ENCODE results near the gene KIAA1958.
"Not testable (repeated sequence)": the region's sequence is repeated elsewhere in the genome, so short reads cannot be mapped to it uniquely, and the experiment has no call there.

The KIAA1958 gene

DNA sequence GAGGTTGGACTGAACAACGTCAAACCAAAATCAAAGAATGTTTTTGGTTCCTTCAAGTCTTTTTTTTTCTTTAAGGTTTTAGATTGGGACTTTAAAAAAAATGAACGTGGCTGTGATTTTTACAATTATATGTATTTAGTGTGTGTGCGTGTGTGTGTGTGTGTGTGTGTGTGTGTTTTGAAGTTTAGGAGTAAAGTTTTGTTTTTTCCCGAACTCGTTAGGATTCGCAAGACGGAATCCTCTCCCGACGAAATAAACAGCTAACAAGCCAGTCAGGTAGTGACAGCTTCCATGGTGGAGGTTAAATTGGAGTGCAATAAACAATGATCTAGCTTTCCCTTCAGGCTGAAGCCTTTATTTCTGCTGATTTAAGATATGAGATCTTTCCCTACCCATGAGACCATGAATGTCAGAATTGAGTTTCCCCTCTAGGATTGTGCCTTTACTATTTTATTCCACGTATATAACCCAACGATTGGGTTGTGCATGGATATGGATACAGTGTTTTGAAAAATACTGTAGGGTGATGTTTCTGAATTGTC is 1.2 kb downstream of the KIAA1958 start:
- Histone ChIP-seq H3K27ac (peak overlapping the region in 4 of 21 experiments; percentile 55 to 83 (median 74)), H3K4me3 (peak overlapping the region; percentile 74 to 97 (median 90))

DNA sequence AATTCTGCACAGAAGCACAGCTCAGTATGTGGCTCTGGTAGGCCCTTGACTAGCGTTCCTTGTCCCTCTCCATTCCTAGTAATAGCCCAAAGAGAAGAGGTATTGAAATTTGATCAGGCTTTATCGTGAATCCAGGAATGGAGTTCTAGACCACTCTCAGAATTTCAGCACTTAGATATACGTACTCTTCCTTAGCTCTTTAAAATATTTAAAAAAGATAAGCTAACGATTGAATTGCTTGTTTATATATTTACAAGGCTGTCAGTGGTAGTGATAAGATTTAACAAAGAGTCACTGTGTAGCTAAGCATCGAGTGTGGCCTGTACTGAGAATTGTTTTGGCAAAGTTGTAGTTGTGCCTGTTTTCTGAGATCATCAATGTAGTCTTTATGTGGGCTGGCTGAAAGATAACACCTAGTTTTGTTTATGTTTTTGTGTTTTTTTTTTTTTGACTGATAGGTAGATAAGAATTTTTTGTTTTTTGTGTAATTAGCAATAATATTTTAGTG is 2.5 kb downstream of the KIAA1958 start:
- no peak overlapping the region for H3K27ac ChIP-seq

GRCh38 chr9:112489876-112490666 is 3.4 kb downstream of the KIAA1958 start:
- H3K4me3 ChIP-seq: no peak overlapping the region

More for the DNA sequence above, 2.5 kb downstream of the KIAA1958 start:
- H3K4me3 ChIP-seq: no peak overlapping the region

DNA sequence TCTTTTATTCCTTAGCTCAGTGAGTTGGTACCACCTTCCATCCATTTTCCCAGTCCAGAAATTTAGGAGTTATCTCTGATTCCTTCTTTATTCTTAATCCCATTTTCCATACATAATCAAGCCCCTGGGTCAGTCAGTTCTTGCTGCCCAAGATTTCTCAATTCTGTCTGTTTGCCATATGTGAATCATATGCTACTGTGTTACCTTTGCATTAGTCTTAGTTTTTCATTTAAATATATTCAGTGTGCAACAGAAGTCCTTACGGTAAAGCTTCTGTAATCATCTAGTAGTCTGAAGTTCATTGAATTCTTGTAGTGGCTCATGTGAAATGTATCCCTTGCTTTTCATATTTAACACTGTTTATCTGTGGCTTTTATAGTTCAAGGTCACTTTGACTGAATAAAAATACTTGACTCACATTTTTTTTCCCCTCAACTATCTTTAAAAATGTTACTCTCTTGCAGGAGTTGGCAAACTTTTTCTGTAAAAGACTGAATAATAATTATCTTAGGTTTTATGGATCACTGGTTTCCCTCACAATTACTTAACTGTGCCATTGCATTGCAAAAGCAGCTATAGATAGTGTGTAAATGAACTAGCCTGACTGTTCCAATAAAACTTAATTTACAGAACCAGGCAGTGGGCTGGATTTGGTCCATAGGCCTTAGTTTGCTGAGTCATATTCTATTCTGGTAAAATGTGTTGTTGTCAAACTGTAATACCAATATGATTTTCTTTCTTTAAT is 6.9 kb downstream of the KIAA1958 start:
- Histone ChIP-seq H3K27ac (no peak overlapping the region), H3K4me3 (no peak overlapping the region)

More at GRCh38 chr9:112489876-112490666, 3.4 kb downstream of the KIAA1958 start:
- no peak overlapping the region for H3K27ac ChIP-seq

GRCh38 chr9:112494153-112494552 is 7.5 kb downstream of the KIAA1958 start:
- H3K27ac ChIP-seq: no peak overlapping the region
- H3K4me3 ChIP-seq: no peak overlapping the region

DNA sequence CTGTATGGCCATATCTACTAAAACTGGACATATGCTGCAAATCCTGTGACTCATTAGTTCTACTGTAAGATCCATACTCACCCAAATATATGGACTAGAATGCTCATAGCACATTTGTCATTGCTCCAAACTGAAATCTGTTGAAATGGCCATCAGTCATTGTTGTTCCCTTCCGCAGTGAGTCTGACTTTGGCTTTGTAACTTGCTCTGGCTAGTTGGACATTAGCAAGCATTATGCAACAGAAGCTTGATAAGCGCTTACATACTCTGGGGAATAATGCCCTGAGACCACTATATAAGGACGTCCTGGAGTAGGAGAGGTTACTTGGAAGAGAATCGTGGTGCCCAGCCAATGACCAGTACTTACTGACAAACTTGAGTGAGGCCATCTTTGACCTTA is 9.0 kb downstream of the KIAA1958 start:
- Histone ChIP-seq H3K27ac (no peak overlapping the region), H3K4me3 (no peak overlapping the region)

DNA sequence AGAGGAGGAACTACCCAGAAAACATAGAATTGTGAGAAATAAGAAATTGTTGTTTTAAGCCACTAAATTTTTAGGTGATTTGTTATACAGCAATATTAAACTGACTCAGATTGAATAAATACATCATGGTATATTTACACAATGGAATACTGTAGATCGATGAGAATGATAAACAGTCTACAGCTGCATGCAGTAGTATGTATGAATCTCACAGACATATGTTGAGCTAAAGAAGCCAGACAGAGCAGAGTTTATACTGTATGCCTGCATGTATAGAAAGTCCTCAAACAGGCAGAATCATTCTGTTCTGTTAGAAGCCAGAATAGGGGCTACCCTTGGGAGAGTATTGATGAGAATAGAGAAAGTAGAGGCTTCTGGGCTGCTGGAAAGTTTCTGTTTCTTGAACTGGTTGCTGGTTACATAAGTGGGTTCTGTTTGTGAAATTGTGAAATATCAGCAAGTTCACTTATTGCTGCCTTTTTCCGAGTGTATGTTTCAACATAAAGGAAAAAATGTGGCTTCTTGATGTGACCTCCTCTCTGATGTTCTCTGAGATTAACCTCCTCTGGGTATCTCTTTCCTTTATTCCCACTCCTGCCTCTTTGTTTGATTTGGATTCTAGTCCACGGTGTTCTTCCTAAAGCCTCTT is 9.6 kb downstream of the KIAA1958 start:
- Histone ChIP-seq H3K27ac (no peak overlapping the region), H3K4me3 (no peak overlapping the region)

- Histone ChIP-seq H3K27ac (no peak overlapping the region), H3K4me3 (no peak overlapping the region)
These were observed 14.2 kb downstream of the KIAA1958 start for GRCh38 chr9:112500842-112501241.

DNA sequence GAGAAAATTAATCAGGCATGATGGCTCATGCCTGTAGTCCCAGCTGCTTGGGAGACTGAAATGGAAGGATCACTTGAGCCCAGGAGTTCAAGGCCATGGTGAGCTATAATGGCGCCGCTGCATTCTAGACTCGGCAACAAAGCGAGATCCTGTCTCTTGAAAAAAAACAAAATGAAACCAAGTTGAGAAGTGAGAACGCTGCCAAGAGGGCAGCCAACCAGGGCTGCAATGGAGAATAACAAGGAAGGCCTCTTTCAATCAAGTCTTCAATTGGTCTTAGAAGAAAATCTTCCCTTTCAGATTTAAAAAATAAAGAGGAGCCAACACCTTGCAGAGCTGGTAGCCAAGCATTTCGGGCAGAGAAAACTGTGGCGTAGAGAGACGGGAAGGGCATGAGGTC is 14.7 kb downstream of the KIAA1958 start:
- Histone ChIP-seq H3K4me3 (no peak overlapping the region), H3K27ac (no peak overlapping the region)

DNA sequence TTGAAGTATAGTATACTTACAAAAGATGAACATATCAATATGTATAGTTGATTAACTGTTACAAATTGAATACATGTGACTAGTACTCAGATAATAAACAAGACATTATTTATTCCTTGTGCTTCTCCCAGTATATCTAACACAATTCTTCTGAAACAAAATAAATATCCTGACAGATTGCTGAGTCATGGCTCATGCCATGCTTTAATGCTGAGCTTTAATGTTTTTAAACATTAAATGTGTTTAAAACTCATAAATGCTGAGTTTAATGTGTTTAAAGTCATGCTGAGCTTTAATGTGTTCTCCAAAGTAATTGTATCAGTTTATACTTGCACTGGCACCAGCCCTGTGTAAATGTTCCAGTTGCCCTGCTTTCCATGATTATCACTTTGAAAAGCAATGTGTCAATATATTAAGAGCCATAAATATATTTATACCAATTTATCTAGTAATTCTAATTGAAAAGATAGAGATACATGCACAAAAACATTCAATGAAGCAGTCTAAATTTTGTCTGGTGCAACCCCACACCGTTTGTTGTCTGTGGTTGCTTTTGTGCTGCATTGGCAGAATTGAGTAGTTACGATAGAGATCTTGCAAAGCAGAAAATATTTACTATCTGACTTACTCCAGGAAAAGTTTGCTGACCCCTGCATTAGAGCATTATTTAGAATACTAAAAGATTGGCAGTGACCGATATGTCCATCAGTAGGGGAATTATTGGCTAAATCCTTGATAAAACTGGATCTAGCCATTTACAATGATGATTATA is 15.7 kb downstream of the KIAA1958 start:
- H3K27ac ChIP-seq: no peak overlapping the region
- H3K4me3 ChIP-seq: no peak overlapping the region

DNA sequence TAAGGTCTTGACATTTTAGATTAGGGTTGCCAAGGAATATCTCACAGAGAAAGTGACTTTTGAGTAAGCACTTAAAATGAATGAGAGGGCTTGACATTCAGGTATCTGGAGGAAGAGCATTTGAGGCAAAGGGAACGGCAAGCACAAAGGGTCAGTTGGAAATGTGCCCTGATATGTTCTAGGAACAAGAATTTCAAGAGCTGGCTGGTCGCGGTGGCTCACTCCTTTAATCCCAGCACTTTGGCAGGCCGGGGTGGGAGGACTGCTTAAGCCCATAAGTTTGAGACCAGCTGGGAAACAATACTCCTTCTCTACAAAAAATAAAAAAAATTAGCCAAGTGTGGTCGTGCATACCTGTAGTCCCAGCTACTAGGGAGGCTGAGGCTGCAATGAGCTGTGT is 16.5 kb downstream of the KIAA1958 start:
- Histone ChIP-seq H3K27ac (no peak overlapping the region), H3K4me3 (no peak overlapping the region)

- H3K4me3 ChIP-seq: no peak overlapping the region
These were observed 18.5 kb downstream of the KIAA1958 start for GRCh38 chr9:112505086-112505485.

DNA sequence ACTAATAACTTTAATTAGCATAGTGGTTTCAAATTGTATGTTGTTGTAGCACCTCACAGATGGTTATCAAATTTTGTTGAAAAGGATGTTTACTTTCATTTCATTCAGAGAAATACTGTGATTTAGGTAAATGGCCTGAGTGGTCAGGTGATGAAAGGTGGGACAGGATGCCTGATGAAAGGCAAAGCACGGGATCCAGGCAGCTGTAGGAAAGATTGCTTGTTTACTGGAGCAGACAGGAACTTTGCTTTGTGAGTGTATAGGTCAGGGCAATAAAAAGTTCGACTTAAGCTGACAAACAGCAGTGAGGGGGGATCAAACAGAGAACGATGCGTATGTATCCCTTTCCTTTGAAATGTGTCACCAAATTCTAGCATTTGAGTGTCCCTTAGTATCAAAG is 19.0 kb downstream of the KIAA1958 start:
- no peak overlapping the region for H3K27ac ChIP-seq
- H3K4me3 ChIP-seq: no peak overlapping the region

More at GRCh38 chr9:112505086-112505485, 18.5 kb downstream of the KIAA1958 start:
- no peak overlapping the region for H3K27ac ChIP-seq

DNA sequence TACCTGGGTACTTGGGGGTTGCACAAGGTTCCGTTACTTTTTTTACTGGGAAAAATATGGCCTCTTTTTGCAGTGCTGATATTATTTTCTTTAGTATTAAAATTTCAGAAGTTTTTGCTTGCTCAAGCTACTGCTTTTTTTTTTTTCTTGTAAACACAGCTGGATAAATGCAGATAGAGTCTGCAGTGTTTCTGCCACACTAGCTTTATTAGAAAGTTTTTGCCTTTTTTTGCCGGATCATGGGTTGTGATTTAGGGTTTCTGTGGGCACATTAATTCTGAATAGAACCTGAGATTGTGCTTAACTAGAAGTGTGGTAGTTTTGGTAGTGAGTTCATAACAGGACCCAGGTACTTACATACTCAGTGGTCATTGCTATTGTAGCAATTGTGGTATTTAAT is 19.9 kb downstream of the KIAA1958 start:
- H3K27ac ChIP-seq: no peak overlapping the region
- no peak overlapping the region for H3K4me3 ChIP-seq

- Histone ChIP-seq H3K27ac (no peak overlapping the region), H3K4me3 (no peak overlapping the region)
These were observed 20.5 kb downstream of the KIAA1958 start for GRCh38 chr9:112507001-112507680.

DNA sequence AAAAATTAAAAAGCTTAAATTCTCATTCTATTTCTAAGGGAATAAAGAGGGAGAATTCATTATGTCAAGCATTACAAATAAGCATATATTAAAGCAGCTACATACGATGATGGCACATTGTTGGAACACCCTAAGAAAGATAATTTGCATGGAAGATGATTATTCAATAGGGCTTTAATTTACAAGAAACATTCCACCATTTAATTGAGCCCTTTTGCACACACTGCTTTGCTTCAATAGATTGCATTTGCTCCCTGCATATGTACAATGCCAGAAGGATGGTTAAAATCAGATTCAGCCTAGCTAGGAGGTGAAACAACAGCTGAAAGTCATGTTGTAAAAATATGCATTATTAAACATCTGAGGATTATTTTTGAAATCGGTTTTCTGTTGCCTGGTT is 21.8 kb downstream of the KIAA1958 start:
- no peak overlapping the region for H3K27ac ChIP-seq

DNA sequence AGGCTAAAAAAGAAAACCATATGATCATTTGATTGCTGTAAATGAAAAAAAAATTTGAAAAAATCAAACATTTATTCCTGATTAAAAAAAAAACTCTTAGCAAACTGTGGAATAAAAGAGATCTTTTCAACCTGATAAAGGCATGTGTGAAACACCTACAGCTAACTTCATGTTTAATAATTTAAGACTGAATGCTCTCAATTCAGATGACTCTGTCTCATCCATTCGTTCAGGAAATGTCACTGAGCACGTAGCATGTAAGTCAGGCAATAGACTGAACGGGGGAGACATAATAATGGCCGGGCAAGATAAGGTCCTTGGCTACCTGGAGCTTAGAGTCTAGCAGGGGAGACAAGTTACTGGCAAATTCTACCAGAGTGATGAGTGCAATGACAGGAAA is 25.8 kb downstream of the KIAA1958 start:
- not testable (repeated sequence) for H3K27ac ChIP-seq, H3K4me3 ChIP-seq

More for the DNA sequence above, 21.8 kb downstream of the KIAA1958 start:
- H3K4me3 ChIP-seq: no peak overlapping the region

DNA sequence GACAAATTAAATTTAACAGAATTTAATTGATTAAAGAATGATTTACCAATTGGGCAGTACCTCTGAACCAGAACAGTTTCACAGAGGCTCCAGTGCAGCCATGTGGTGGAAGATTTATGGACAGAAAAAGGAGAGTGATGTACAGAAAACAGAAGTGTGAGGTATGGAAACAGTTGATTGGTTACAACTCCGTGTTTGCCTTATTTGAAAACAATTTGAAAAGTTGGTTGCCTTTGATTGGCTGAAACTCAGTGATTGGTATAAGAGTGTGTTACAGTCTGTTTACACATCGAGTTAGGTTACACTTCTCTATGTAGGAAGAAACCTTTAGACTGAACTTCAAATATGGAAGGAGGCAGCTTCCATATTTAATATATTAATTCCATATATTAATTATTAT is 30.1 kb downstream of the KIAA1958 start:
- no peak overlapping the region for H3K27ac ChIP-seq
- no peak overlapping the region for H3K4me3 ChIP-seq

DNA sequence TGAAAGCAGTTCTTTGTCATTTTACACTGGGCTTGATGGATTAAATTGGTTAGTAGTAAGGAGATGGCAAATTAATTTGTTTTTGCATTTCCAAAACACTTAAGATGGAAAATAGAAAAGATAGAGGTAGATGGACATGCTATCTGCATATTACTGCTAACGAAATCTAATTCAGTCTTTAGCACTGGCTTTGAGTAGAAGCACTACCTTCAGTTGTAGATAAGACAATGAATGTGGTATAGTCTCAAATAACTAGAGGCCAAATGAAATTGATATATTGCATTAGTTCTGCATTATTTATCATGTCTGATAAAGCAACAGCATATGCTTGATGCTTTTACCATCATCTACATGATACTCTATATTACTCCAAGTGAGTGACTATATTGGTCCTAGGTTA is 33.4 kb downstream of the KIAA1958 start:
- no peak overlapping the region for H3K4me3 ChIP-seq
- H3K27ac ChIP-seq: no peak overlapping the region
